HG03460 (cell line): ENCODE measurements around the gene GABPB2.

Experiments used
- ATAC-seq: cut with Tn5 transposase; IDR thresholded peaks from one replicate; pipeline ENCODE4 v1.9.1; 2021; ENCODE audit not compliant: unreplicated experiment

The GABPB2 gene

DNA sequence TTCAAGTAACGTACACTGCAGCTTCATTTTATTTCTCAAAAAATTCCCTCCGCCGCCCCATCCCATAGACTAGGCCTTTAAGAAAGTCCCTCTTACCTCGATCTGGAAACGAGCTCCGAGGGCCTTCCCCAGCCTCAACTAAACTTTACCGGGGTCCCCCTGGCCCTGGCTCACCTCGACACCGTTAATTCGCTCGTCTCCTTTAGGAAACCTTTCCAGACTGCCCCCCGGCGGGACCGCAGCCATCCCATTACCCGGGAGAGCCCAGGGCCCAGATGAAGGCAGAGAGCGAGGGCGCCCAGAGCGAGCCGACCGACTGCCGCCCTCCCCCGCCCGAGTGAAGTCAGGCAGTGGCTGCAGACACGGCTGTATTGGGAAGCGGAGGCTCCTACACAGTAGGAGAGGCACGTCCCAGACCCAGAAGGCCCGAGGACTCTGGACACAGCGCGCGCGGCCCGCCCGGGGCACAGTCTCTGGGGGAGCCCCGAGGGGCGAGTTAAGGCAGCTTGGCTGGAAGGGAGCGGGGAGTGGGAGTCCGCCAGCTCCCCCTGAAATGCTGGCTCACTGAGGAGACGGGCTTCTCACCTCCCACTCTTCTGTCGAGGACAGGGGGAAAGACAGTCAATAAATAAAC, 61.3 kb downstream of the GABPB2 start:
- no peak for ATAC-seq

DNA sequence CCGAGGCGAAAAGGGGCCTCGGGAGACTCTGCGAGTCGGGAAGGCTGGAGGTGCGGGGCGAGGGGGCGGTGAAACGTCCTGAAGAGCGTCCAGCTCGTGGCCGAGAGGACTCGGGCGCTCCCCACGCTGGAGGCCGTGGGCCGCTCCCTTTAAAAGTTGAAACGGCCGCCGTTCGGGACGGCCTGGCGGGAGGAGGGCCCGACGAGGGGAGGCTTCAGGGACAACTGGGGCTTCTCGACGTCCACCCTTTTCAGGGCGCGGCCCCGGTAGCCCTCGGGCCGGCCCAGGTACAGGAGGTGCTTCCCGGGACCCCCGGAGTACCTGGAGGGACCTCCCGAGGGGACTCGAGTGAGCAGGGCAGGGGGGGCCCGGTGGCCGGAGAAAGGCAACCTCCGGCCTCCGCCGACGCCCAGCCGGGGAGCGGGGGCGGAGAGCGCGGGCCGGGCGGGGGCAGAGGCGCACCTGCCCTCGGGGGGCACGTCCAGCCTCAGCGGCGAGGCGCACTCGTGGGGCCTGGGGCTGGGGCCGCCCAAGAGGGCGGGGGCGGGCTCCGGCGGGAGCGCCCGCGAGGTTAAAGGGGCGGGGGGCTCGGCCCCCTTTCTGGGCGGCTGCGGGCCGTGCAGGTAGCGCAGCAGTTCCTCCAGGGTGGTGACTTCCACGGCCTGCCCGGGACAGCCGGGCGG, 61.9 kb downstream of the GABPB2 start:
- no peak for ATAC-seq

DNA sequence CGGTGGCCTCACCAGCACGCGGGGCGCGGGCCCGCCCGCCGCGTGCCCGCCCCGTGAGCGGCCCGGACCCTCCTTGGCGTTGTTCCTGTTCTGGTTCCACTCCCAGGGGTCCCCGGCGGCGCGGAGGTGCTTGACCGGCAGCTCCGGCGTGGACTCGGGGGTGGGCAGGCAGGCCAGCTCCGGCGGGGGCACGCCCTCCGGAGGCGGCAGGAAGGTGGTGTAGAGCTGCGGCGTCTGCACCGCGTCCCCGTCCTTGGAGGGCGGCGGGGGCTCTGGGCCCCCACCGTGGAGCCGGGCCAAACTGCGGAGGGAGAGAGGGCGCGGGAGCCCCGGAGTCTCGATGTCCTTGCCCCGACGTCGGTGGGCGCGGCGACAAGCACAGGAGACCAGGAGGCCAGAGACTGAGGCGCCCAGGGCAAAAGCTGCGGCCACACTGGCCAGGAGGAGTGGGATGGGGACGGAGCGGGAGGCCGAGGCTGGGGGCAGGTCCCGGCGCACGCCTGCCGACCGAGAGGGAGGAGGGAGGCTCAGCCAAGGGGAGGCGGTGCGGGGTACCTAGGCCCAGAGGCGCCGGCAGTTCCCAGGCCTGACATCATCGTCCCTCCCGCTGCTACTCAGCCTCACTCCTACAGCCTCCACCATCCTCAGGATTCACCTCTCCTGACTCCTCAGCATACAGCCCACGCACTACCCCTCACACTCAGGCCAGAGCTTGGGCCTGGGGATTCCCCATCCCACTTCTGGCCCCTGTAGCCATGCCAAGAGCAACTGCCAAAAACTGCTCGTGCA, 62.7 kb downstream of the GABPB2 start:
- ATAC-seq: no peak

DNA sequence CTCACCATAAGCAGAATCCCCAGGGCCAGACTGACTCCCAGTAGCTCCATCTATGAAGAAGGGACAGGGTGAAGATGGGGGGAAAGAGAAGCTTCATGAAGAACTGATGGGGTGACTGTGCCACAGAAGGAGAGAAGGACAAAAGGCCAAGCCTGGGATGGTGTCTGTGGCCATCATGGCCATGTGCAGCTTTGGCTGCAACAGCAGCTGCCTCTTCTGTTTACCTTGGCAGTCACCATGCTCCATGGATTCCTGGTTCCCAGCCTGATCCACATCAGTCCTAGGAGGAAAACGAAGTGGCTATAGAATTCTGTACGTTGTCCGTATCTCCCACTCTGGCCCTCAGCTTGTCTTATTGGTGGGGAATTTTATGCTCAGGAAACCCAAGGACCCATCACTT, 63.8 kb downstream of the GABPB2 start:
- ATAC-seq: no peak

DNA sequence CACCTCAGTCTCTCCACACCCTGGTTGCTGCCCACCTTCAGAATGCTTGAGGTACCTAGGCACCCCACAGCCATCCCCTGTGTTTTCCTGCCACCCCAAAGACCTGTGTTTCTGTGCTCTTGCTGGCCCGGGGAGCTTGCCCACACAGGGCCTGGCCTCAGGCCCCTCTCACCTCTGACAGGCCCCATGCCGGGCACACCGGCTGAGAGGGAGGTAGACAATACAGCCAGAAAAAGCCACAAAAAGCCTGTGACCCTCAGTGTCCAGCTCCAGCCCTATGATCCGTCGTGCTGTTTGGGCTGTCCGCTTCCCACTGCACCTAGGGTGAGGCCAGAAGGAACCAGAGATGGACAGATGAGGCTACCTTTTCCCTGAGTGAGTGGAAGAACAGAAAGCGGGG, 64.4 kb downstream of the GABPB2 start:
- no peak for ATAC-seq

DNA sequence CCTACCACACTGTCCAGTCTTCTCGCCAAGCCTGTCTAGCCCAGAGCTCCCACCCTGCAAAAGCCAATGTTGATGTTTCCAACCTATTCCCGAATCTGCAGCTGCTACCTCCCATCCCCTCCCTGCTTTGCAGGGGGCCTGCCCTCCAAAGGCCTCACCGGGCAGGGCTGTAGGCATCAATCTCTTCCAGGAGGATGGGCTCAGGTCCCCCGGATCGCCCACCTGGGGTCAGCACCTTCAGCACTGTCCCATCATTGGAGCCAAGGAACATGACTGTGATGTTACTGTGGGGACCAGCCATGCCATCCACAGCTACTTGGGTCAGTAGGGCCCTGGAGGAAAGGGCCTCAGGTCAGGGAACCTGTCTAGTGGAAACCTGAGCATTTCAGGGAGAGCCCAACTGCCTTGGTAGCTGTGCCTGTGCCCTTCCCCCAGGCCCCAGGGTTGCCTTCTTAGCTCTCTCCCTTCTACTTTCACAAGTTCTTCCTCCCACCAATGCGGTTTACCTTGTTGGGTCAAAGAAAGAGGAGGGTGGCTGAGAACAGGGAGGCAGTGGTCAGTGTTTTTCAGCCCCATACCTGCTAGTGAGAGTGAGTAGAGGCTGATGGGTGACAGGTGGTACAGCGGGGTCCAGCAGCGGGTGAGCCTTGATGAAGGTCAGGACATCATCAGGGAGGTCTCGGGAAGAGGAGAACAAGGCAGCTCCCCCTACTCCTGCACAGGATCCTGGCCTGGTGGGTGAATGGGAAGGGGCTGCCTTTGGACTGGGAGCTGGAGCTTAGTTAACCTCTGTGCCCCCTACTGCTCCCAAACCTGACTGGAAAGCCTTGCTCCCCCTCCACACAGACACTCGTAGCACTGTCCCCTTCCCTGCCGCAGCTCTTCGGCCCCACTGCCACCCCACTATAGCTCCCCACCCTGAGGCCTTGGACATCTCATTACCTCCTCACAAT, 65.1 kb downstream of the GABPB2 start:
- ATAC-seq: no peak

DNA sequence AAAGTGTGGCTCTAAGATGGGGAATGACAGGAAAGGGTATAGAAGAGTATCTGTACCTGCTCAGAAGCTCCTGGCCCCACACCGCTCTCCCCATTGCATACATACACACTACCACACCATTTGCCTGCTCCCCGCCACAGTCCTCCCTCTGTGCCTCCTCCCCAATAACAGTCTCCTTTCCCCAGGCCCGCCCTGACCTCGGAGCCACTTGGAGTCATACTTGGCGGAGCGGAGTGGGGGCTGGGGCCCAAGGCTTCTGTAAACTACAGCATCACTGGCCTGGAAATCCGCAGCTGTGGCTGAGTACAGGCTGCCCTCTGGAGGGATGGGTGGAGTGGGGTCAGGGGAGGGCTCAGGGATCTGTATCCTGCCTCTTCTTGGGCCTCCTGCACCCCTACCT, 67.2 kb downstream of the GABPB2 start:
- no peak for ATAC-seq

DNA sequence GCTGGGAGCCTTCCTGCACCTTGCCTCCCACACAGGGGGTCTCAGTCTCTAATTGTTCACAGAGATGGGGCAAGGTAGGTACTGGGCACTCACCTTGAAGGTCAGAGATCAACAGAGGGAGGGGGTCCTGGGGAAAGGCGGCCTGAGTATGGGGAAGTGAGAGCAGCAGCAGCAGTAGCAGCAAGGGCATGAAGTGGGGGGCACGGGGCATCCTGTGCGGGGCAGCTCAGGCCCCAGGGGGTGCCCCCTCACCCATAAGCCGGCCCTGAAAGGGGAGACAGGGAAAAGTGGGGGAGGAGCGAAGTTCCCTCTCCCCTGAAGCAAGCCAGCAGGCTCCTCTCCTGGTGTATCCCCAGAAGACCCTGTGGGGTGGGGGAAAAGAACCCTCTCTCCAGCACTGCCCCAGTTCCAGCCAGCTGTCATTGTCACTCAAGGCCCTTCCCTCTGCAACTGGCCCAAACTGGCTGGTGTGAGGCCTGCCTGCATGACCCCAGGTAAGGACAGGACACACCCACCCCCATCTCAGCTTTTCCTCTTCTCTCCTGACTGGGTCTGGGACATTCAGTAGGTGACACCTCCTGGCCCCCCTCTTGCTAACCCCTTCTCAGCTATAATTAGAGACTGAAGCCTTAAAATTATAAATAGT, 72.0 kb downstream of the GABPB2 start:
- ATAC-seq: no peak

DNA sequence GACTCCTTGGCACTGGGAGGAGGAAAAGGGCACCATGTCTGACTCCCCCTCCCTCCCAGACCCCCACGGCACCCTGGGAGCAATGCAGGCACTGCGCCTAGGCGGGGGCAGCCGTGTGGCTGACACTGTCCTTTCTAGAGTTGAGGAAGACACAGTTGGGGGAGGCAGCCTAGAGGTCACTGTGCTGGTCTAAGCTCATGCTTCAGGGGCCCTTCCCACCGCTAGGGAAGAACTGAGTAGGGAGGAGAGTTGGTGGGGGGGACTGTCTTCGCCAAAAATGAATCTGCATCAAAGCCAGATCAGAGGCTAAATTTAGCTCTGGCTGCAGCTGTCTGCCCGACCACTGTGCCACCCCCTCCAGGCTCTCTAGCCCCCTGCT, 72.5 kb downstream of the GABPB2 start:
- no peak for ATAC-seq

DNA sequence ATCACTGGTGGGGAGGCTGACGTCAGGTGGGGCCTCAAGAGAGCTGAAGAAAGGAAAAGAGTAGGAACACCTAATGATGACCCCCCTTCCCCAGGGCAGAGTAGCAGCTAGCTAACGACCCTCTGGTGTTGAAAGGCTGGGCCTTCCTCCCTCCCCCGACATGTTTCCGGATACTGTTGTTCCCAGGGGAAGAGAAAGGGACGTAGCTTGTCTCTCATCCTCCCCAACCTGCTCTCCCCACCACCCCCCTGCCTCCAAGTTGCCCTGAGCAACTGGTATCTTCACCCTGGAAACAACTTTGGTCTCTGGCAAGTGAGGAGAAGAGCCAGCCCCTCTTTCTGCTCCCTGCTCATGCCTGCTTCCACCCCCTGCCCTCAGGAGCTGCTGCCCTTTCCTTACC, 73.4 kb downstream of the GABPB2 start:
- no peak for ATAC-seq

DNA sequence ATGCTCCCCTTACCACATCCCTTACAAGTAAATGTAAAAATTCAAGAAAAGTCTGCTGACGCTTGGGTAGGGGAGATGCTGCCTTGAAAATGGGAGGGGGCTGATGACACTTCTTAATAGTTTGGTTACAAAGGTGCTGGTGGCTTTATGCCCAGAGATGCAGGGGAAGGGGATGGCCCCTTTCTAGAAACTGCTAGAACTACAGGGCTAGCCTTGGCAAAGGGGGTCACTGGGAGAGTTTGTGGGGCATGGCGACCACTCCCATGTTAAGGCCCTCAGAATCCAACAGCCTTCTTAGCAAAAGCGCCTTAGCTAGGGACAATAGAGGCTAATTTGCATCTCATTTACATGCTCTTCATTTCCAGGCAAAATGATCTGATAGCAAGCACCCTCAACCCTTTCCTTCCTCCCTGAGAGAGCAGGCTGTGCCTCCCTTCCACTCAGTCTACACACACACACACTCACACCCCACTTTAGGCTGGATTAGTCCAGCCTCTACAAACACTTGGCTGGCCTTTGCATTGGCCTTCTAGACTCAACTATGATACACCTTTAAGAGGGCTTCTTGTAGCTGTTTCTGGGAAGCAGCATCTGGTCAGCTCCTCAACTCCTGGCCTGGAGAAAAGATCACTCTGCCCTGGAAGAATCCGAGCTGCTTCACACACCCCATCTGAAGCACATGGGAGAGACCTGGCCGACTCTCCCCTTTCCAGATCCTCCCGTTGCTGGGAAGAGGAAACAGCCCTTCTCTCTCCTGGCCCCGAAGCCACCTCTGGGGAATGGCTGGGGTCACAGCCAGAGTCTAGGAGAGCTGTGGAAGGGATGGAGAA, 74.1 kb downstream of the GABPB2 start:
- no peak for ATAC-seq

DNA sequence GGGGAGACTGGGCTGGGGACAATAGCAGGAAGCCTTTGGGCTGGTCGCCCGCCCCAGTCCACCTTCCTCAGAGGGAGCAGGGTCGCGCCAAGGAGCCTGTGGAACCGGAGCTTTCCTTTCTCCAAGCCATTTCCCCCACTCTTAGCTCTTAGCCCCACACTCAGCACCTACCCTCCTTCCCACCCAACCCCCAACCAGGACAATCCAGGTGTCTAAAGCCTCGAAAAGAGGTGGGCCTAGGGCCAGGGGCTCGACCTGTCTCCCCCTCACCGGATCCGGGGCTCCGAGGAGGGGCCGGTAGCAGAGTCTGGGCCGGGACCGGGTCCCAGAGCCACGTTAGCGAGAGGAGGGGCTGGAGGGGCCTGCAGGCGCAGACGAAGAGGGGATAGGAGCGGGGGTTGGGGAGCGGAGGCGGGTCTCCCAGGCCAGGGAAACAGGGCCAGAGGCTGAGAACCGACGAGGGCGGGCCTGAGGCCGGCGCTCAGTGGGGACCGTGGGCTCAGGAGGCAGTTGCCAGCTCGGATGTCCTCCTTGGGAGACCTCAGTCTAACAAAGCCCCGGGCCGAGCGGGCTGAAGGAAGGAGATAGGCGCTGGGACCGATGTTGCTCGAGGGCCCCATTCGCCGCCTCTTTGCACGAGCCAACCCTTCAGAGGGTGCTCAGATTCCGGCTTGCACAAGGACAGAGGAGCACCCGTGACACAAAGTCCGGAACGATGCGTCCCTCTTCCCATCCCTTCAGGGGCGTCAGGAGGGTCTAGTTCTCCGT, 74.9 kb downstream of the GABPB2 start:
- ATAC-seq: no peak

DNA sequence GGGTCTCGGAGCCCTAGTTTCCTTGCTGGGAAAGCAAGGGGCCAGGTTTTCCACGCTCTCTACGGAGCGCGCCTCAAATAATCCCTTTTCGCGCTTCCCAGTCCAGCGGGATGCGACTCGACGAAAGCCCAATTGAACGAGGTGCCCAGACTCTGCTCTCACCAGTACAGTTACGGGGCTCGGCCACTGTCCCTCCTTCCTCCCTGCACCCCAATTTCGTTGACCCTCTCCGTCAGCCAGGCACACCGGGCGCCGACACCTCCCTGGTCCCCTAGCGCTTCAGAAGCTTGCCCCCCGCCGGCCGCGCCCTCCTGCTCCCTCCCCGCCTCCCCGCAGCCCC, 75.5 kb downstream of the GABPB2 start:
- ATAC-seq: no peak

DNA sequence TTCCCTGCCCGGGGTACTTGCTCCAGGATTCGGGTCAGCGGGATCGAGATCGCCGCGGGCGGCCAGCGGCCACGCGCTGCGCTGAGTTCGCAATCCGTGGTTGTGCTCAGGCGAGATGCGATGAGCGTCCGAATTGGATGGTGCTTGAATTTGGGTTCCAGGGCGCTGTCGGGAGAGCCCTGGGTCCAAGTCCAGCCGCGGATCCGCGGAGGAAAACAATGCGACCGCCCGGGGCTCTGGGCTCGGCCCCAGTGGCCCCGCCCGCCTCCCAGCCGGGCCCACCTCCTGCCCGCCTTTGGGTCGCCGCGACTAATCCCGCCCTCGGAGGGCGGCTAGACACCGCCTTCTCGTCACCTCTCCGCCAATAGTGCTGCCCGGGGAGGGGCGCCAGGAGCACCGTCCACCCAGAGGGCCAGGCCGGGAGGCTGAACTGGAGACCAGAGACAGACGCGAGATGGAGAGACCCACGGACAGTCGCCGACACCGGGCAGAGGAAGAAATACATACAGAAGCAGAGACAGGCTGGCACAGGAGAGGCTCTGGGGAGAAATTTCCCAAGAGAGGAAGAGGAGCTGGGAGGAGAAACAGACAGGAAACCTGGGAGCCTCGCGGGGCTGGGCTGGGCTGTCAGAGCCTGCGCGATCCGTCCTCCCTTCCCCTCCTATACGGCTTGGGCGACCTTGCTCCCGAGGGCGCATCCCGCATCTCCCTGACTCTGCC, 76.0 kb downstream of the GABPB2 start, which contains the start of gene SEMA6C:
Gene SEMA6C, minus strand, starts transcription at position 220 of the 720 bp plus-strand sequence. CDS start 4,010 bp downstream, outside the sequence.
- peak; percentile 99 for ATAC-seq

DNA sequence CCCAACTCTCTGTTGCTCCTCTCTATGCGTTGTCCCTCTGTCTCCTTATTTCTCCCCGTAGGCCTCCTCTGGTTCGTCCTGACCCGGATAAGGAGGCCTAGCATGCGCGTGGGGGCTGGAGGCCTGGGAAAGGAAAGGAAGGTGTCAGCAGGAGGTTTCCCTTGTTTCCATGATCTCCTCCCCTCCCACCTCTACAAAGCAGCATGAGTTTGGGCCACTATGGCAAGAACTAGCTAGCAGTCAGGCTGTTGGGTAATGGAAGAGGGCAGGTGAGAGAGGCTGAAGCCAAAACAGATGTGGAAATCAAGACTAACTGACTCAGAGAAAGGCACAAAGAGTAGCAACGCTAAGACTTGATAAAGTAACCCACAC, 76.6 kb downstream of the GABPB2 start:
- ATAC-seq: no peak

DNA sequence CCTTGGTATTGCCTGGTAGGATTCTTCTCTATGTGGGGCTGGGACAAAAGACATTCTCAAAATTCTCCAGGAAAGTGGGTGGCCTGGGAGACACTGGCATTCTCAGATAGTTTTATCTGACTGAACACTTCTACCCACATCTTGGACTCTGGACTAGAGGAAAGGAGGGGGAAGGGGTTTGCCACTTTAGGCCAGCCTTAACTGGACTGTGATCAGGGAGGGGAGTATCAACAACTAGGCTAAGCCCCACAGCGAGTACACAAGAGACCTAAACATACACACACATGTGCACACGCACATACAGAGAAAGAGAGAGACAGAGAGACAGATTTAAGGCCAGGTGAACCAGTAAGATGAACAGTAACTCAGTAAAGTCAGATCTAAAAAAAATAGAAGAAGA, 77.1 kb downstream of the GABPB2 start:
- no peak for ATAC-seq

DNA sequence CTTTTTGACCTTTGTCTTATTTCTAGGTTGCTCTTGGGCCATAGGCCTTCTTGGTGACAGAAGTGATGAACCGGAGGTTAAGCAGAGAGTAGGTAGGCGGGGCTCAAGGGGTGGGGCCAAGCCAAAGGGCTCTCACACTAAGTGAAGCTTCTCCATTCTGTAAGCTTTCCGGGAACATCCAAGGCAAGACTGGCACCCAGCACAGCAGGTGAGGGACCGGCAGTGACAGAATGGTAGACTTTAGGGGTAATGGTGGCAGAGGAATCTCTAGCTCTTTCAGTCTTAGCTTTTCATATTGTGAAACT, 85.9 kb downstream of the GABPB2 start, which contains the start of gene TNFAIP8L2:
Gene TNFAIP8L2, plus strand, starts transcription at position 135 of the 305 bp plus-strand sequence. CDS start 2,049 bp downstream, outside the sequence.
- peak; percentile 67 for ATAC-seq

DNA sequence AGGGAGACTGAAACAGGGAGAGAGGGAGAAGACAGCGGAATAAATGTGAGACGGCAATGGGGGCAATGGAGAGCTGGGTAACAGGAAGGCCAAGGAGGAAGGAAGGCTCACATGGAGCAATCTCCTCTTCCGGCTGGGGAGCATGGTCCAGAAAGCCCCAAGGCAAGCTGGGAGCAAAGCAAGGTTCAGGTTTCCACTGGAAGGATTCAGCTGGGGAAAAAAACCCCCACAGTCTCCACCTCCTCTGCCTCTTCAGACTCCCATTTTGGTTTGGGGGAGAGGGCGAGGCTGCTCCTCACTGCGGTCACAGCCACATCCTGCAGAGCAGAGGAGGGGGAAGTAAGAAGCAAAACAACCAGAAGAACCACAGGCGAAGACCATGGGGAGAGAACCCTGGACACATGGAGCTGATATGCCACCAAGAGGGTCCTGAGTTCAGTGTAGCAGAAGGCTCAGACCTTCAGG, 86.5 kb downstream of the GABPB2 start:
- ATAC-seq: no peak
